Keratinocyte (primary cell): ENCODE measurements around the gene TOP1.

Experiments
- EZH2 ChIP-seq: IDR thresholded peaks from one replicate; pipeline ENCODE4 v1.6.1; 2012; ENCODE audit warnings: inconsistent platforms, mild to moderate bottlenecking, low read length, moderate library complexity
- TF ChIP-seq, protein P1 (sequence below), 3 experiments: IDR thresholded peaks in 1 of 3; conservative IDR thresholded peaks in 1 of 3; optimal IDR thresholded peaks in 1 of 3; 2 replicates in 2 of 3; 3 replicates in 1 of 3; pipeline versions ENCODE3 to v1.5.1; 2011; ENCODE audit warnings: low read length in 3 of 3, mild to moderate bottlenecking in 3 of 3, moderate library complexity in 2 of 3, control low read depth in 1 of 3, inconsistent platforms in 1 of 3; ENCODE audit not compliant: insufficient read depth in 2 of 3; ENCODE audit errors: extremely low read depth in 1 of 3

DNA sequence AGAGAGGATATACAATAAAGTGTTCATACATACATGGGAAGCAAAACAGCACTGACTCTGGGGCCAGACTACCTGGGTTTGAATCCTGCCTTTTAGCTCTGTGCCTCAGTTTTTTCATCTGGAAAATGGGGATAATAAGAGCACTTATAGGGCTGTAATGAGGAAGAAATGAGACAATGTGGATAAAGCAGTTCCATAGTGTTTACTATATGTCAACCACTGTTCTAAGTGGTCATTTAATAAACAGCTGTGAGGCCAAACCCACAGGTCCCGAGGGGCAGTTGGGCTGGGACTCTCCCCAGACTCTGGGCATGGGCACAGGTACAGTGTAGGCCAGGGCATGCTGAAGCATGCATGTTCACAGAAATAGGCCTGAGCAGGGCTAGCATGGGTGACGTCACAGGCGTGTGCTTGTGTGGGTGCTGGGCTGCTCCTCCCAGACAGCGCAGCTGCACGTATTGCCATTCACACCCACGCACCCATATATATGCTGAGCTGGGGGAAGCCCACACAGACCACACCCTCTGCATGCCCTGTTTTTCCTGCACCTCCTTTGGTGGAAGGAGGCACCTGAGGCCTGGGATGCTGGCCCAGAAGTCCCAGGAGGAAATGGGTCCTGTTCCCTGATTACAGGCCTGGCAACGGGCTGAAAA is 105.2 kb downstream of the TOP1 start:
- TF ChIP-seq, protein P1, sequence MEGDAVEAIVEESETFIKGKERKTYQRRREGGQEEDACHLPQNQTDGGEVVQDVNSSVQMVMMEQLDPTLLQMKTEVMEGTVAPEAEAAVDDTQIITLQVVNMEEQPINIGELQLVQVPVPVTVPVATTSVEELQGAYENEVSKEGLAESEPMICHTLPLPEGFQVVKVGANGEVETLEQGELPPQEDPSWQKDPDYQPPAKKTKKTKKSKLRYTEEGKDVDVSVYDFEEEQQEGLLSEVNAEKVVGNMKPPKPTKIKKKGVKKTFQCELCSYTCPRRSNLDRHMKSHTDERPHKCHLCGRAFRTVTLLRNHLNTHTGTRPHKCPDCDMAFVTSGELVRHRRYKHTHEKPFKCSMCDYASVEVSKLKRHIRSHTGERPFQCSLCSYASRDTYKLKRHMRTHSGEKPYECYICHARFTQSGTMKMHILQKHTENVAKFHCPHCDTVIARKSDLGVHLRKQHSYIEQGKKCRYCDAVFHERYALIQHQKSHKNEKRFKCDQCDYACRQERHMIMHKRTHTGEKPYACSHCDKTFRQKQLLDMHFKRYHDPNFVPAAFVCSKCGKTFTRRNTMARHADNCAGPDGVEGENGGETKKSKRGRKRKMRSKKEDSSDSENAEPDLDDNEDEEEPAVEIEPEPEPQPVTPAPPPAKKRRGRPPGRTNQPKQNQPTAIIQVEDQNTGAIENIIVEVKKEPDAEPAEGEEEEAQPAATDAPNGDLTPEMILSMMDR (optimal IDR thresholded peaks at IDR 0.05 in 1 of 3, IDR thresholded peaks at IDR 0.05 in 1 of 3, conservative IDR thresholded peaks at IDR 0.05 in 1 of 3; ENCODE audit: extremely low read depth in 1 of 3, insufficient read depth in 2 of 3, low read length in 3 of 3), result no peak
- no peak for TF ChIP-seq EZH2
